Posterior vena cava (tissue), 2 donors: ENCODE measurements around the gene FERMT2. TPM values are rescaled to one million over a fixed set of nuclear protein-coding genes. Genes with fewer than 3 reads are reported as not detected.

Experiments used
- DNase-seq: peaks from one replicate; pipeline ENCODE4 v3.0.0-alpha.2; 2020; ENCODE audit warnings: low spot score
- intact Hi-C, 2 donors: fragments of 100-400 bp; cut with DNase I; formaldehyde crosslinking; loops; one replicate each; pipeline versions ENCODE4 v1.14.1 to v1.14.2; 2022 to 2023
- total RNA-seq, 2 donors: library from RNA; stranded (reverse); fragmentation: NEBNext Ultra II Directional; extraction: Animal tissue kit (Norgen Biotek cat#: 25700); gene quantifications; one replicate each; pipeline ENCODE4 v1.2.1, GENCODE V29; 2021
- donor health status: DM: yes; HTN: yes; CAD: no.
- donor health status: DM: yes; HTN: yes; CAD: no.

The FERMT2 gene
- total RNA-seq, 2 donors from 2014 or later, result 295 to 326 TPM

- intact Hi-C loops, result no loop called here
- no peak for DNase-seq
These were observed 102.2 kb downstream of the FERMT2 start for GRCh38 chr14:52848626-52849025.

GRCh38 chr14:52846591-52846990 lies 104.3 kb downstream of the FERMT2 start:
- DNase-seq, result no peak

GRCh38 chr14:52845081-52845480 lies 105.8 kb downstream of the FERMT2 start:
- intact Hi-C loops, result no loop called here
- DNase-seq, result no peak

More at GRCh38 chr14:52846591-52846990, 104.3 kb downstream of the FERMT2 start:
- intact Hi-C loops, result no loop called here

GRCh38 chr14:52844262-52845060 lies 106.4 kb downstream of the FERMT2 start:
- DNase-seq, result no peak
- intact Hi-C loops, result no loop called here

GRCh38 chr14:52840877-52841276 lies 110.0 kb downstream of the FERMT2 start:
- intact Hi-C loops, result no loop called here
- no peak for DNase-seq

- DNase-seq, result no peak
- intact Hi-C loops, result no loop called here
These were observed 113.4 kb downstream of the FERMT2 start for GRCh38 chr14:52837451-52837850.

- DNase-seq, result no peak
- intact Hi-C loops, result no loop called here
These were observed 114.8 kb downstream of the FERMT2 start for GRCh38 chr14:52836063-52836462.

GRCh38 chr14:52835122-52835903 lies 115.5 kb downstream of the FERMT2 start:
- no peak for DNase-seq
- intact Hi-C loops, result no loop called here

GRCh38 chr14:52834440-52834842 lies 116.4 kb downstream of the FERMT2 start:
- intact Hi-C loops, result no loop called here
- no peak for DNase-seq

- no peak for DNase-seq
These were observed 117.0 kb downstream of the FERMT2 start for GRCh38 chr14:52833891-52834290.

GRCh38 chr14:52829527-52830185 lies 121.2 kb downstream of the FERMT2 start:
- DNase-seq, result no peak
- intact Hi-C loops, result loop anchor here (5.0 kb wide), 2 partner anchors 128 to 133 kb away; no protein-coding TSS in a partner anchor

More at GRCh38 chr14:52833891-52834290, 117.0 kb downstream of the FERMT2 start:
- intact Hi-C loops, result no loop called here

GRCh38 chr14:52827426-52827825 lies 123.4 kb downstream of the FERMT2 start:
- DNase-seq, result no peak
- intact Hi-C loops, result loop anchor here (5.0 kb wide), 2 partner anchors 130 to 135 kb away; no protein-coding TSS in a partner anchor

- intact Hi-C loops, result loop anchor here (5.0 kb wide), 2 partner anchors 132 to 137 kb away; no protein-coding TSS in a partner anchor
- DNase-seq, result no peak
These were observed 125.8 kb downstream of the FERMT2 start for GRCh38 chr14:52825085-52825484.

- DNase-seq, result no peak
- intact Hi-C loops, result no loop called here
These were observed 126.4 kb downstream of the FERMT2 start for GRCh38 chr14:52824462-52824861.

- DNase-seq, result no peak
- intact Hi-C loops, result no loop called here
These were observed 129.0 kb downstream of the FERMT2 start for GRCh38 chr14:52821805-52822250.

GRCh38 chr14:52808101-52808500 lies 142.7 kb downstream of the FERMT2 start:
- intact Hi-C loops, result no loop called here
- DNase-seq, result no peak
